HEK293T (cell line): Measurements from ENCODE around the gene PLA1A.

Source experiments
- BHLHE40 ChIP-seq: fragments of 450-650 bp; IDR thresholded peaks from 2 replicates; pipeline ENCODE4 v1.6.1; 2016; ENCODE audit warnings: mild to moderate bottlenecking, moderate library complexity, borderline replicate concordance
- CTBP1 ChIP-seq: fragments of 450-650 bp; IDR thresholded peaks from 2 replicates; pipeline ENCODE4 v1.6.1; 2016; ENCODE audit warnings: borderline replicate concordance
- ELF4 ChIP-seq: fragments of 450-650 bp; IDR thresholded peaks from 2 replicates; pipeline ENCODE4 v1.6.1; 2017; ENCODE audit warnings: antibody characterized with exemption
- FOXK2 ChIP-seq: fragments of 450-650 bp; IDR thresholded peaks from 2 replicates; pipeline ENCODE4 v1.6.1; 2016; ENCODE audit warnings: mild to moderate bottlenecking
- FOXM1 ChIP-seq: fragments of 450-650 bp; IDR thresholded peaks from 2 replicates; pipeline ENCODE4 v1.6.1; 2017; ENCODE audit warnings: mild to moderate bottlenecking, borderline replicate concordance
- HDGF ChIP-seq: fragments of 450-650 bp; IDR thresholded peaks from 2 replicates; pipeline ENCODE4 v1.6.1; 2017; ENCODE audit warnings: antibody characterized with exemption, borderline replicate concordance
- LEF1 ChIP-seq: fragments of 450-650 bp; IDR thresholded peaks from 2 replicates; pipeline ENCODE4 v1.6.1; 2017; ENCODE audit warnings: mild to moderate bottlenecking, borderline replicate concordance
- NFRKB ChIP-seq: fragments of 450-650 bp; IDR thresholded peaks from 2 replicates; pipeline ENCODE4 v1.6.1; 2016; ENCODE audit warnings: mild to moderate bottlenecking, moderate library complexity
- SP1 ChIP-seq: fragments of 450-650 bp; IDR thresholded peaks from 2 replicates; pipeline ENCODE4 v1.6.1; 2017
- TARDBP ChIP-seq: fragments of 450-650 bp; IDR thresholded peaks from 2 replicates; pipeline ENCODE4 v1.6.1; 2016
- ZNF384 ChIP-seq: fragments of 450-650 bp; IDR thresholded peaks from 2 replicates; pipeline ENCODE4 v1.6.1; 2016
- TF ChIP-seq, protein P1 (sequence below): fragments of 450-650 bp; IDR thresholded peaks from 2 replicates; pipeline ENCODE4 v1.6.1; 2016

DNA sequence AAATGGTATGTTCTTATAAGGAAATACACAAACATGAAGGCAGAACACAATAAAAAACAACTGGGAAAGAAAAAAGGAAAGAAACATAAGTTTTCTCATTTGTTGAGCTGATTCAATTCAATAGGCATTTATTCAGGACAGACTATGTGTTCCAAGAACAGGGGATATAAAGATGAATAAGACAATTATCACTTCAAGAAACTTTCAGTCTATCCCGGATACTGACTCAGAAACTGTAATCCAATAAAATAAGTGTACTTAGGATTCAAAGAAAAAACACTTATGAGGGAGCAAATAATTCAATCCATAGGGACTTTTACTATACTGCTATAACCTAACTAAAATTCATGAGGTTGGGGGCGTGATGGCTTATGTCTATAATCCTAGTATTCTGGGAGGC, 66.2 kb downstream of the PLA1A start:
- no peak for TF ChIP-seq HDGF
- no peak for TF ChIP-seq SP1
- no peak for TF ChIP-seq NFRKB
- no peak for TF ChIP-seq TARDBP
- no peak for TF ChIP-seq BHLHE40
- no peak for TF ChIP-seq ZNF384
- no peak for TF ChIP-seq CTBP1
- TF ChIP-seq ELF4 = no peak
- no peak for TF ChIP-seq FOXM1
- TF ChIP-seq FOXK2 = no peak
- TF ChIP-seq, protein P1, sequence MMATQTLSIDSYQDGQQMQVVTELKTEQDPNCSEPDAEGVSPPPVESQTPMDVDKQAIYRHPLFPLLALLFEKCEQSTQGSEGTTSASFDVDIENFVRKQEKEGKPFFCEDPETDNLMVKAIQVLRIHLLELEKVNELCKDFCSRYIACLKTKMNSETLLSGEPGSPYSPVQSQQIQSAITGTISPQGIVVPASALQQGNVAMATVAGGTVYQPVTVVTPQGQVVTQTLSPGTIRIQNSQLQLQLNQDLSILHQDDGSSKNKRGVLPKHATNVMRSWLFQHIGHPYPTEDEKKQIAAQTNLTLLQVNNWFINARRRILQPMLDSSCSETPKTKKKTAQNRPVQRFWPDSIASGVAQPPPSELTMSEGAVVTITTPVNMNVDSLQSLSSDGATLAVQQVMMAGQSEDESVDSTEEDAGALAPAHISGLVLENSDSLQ = no peak
- no peak for TF ChIP-seq LEF1
